ENCODE results near the gene ALOXE3.

GRCh38 chr17:8154608-8155155 is 36.4 kb upstream of the ALOXE3 start:
- TF ChIP-seq BACH2 (CRISPR knock-in tag; IDR thresholded peaks at IDR 0.05; ENCODE audit: borderline replicate concordance) (no peak), RARB (CRISPR knock-in tag; IDR thresholded peaks at IDR 0.05) (no peak)

Measured in SK-N-SH treated with all-trans-retinoic acid at 6 μM for 48 hours (cell line).